Adipocyte (in vitro differentiated cells): Measurements from ENCODE around the gene GNAT3.

Experiments used
- DNase-seq: peaks from one replicate; pipeline ENCODE4 v3.0.0-alpha.2; 2015; ENCODE audit warnings: low read depth
- H3K27me3 ChIP-seq: replicated peaks from 2 replicates; pipeline ENCODE4 v1.7.0; 2013; ENCODE audit warnings: mild to moderate bottlenecking, low read length, moderate library complexity; ENCODE audit not compliant: control insufficient read depth, insufficient read depth
- H3K36me3 ChIP-seq: 2 replicates; pipeline ENCODE4 v1.7.0; 2013; ENCODE audit warnings: low read length, mild to moderate bottlenecking, moderate library complexity; ENCODE audit not compliant: control insufficient read depth, insufficient read depth, severe bottlenecking
- H3K4me1 ChIP-seq: 2 replicates; pipeline ENCODE4 v1.7.0; 2013; ENCODE audit warnings: mild to moderate bottlenecking, low read length, moderate library complexity; ENCODE audit not compliant: control insufficient read depth, insufficient read depth
- H3K4me3 ChIP-seq: 2 replicates; pipeline ENCODE4 v1.7.0; 2013; ENCODE audit warnings: mild to moderate bottlenecking, low read length, moderate library complexity
- H3K9ac ChIP-seq: 2 replicates; pipeline ENCODE4 v1.7.0; 2013; ENCODE audit warnings: mild to moderate bottlenecking, low read length, moderate library complexity
- H3K9me3 ChIP-seq: 2 replicates; pipeline ENCODE4 v1.7.0; 2013; ENCODE audit warnings: mild to moderate bottlenecking, low read length, moderate library complexity; ENCODE audit not compliant: control insufficient read depth

The GNAT3 gene

DNA sequence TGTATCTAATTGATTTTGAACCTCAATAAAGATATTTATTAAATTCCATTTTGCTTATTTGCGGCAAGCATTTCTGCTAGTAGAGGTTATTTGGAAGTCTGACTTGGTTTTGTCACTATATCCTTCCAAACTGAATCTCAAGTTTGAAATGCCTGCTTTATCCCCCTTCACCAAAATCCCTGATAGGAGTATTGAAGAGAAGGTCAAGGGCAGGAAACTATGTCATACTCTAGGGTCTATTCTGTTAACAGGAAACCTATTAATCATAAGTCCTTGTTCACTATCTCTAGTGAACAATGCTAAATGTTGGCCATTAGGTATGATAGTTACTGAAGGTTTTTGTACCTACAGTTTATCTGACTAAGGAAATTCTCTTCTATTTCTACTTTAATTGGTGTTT, 11.5 kb downstream of the GNAT3 start:
- no peak for DNase-seq
- peaks cover 40% of the 10 kb centered on the region for H3K4me1 ChIP-seq

DNA sequence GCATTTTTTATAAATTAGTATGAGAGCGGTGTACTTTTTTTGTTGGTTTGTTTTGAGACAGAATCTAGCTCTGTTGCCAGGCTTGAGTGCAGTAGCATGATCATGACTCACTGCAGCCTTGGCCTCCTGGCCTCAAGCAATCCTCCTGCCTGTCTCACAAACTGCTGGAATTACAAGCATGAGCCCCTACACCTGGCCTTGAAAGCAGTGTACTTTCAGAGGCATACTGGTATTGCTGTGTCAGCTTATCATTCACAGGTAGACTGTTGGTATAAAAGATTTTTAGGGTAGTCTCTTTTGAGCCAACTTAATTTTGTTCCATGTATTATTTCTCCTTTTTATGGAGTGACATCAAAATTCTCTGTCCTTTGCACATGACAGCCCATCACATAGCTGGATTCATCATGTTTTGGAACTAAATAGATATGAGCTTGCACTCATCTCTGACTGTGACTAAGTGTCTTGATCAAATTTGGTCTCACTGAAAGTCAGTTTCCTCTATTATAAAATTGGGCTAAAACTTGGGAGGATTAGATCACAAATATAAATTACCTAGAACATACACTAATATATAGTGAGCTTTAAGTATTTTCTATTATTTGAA, 12.4 kb downstream of the GNAT3 start:
- no peaks in the 10 kb centered on the region for H3K36me3 ChIP-seq
- no peaks in the 10 kb centered on the region for H3K27me3 ChIP-seq
- H3K9ac ChIP-seq: peak overlapping the region; percentile 82
- DNase-seq: peak; percentile 87
- H3K4me1 ChIP-seq: peaks cover 40% of the 10 kb centered on the region
- H3K4me3 ChIP-seq: no peak overlapping the region
- no peaks in the 10 kb centered on the region for H3K9me3 ChIP-seq

More for the DNA sequence above, 11.5 kb downstream of the GNAT3 start:
- H3K36me3 ChIP-seq: no peaks in the 10 kb centered on the region
- H3K4me3 ChIP-seq: no peak overlapping the region
- no peaks in the 10 kb centered on the region for H3K27me3 ChIP-seq
- H3K9me3 ChIP-seq: no peaks in the 10 kb centered on the region
- peak overlapping the region; percentile 82 for H3K9ac ChIP-seq

DNA sequence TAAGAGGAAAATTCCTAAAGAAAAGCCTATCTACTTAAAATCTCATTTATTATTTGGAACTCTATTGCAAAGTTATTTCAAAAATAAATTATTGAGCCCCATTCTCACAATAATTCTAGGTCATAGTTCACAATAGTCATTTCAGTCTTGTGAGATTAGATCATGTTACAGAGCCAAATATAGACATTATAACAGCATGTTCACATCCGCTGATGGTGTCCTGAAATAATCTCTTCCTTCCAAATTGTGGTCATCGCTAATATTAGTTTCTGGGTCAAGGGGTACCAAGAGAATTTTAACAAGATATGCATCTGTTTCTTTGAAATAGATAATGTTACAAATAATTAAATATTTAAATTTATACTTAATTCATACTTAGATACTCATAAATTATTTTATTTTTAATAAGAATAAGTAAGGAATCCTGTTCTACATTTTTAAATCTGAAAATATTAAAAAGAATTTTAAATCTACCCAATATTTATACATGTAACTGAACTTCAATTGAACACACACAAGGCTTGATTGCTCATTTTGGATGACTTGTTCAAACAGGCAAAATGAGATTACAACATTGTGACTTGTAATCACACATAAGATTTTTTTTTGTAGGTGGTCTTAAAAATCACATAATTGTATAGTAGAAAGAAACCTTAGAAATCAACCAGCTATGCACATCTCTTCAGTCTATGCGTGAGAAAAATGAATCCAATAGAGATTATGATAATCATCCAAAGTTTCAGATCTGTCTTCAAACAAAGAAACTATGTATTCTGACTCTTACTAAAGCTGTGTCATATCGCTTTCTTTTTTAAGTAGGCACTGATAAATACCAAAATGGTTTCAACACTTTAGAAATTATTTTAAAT, 13.1 kb downstream of the GNAT3 start:
- Histone ChIP-seq H3K4me3 (no peak overlapping the region), H3K9me3 (no peaks in the 10 kb centered on the region), H3K9ac (peak overlapping the region; percentile 82), H3K4me1 (peaks cover 40% of the 10 kb centered on the region), H3K27me3 (no peaks in the 10 kb centered on the region), H3K36me3 (no peaks in the 10 kb centered on the region)
- DNase-seq: no peak

DNA sequence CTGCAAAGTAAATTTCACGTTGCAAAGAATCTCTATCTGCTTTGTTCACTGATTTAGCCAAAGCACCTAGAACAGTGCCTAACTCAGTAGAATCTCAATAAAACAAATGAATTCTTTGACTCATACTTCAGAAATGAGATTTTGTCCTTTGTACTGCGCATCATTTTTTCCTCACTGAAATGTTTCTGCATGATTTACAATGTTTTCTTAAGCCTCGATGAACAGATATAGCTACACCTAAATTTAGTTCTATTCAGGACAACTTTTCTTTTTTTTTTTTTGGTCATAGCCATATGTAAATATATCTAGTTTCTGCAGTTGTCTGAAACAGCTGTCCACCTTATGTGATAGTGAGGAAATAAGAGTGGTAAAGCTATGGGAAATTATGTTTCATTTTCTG, 15.3 kb downstream of the GNAT3 start:
- DNase-seq: no peak
- H3K9me3 ChIP-seq: no peaks in the 10 kb centered on the region
- H3K9ac ChIP-seq: no peak overlapping the region

DNA sequence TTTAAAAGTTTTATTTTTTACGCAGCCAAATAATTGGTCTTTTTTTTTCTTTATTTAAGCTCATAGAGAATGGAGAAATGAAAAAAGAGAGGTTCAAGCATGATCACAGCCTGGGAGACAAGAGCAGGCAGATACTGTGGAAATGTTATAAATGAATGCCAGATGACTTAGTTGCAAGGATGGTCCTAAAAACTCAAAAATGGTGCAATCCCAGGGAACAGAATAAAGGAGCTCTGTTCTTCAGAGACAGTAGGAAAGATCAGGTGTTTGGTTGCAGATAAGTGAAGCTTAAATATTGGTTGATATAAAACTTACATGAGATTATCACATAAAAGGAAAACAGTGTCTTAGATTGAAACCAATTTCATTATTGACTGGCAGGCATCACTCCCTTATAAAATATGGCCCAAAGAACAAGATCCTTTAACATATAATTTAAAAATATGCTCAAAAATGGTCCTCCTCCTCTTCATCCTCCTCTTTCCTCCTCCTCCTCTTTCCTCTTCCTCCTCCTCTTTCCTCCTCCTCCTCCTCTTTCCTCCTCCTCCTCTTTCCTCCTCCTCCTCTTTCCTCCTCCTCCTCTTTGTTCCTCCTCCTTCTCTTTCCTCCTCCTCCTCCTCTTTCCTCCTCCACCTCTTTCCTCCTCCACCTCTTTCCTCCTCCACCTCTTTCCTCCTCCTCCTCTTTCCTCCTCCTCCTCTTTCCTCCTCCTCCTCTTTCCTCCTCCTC, 18.6 kb downstream of the GNAT3 start:
- Histone ChIP-seq H3K4me3 (no peak overlapping the region), H3K9me3 (no peaks in the 10 kb centered on the region)

More for the DNA sequence above, 15.3 kb downstream of the GNAT3 start:
- no peak overlapping the region for H3K4me3 ChIP-seq
- H3K36me3 ChIP-seq: no peaks in the 10 kb centered on the region
- no peaks in the 10 kb centered on the region for H3K27me3 ChIP-seq
- H3K4me1 ChIP-seq: peaks cover 40% of the 10 kb centered on the region

DNA sequence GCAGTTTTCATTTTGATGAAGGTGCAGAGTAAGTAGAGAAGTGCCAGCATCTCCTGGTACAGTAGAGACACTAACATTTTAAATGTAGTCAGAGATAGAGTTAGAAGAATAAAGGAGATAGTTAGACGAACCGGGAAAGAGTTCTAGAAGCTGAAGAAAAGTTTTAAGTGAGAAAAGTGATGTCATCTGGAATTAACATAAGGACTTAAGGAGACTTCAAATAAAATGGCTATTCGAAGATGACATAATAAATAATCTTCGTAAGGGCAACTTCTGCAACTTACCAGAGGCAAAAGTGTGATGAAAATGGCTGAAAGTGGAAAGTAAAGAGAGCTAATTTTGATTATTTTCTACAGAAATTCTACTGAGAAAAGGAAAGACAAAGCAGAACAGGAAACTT, 20.4 kb downstream of the GNAT3 start:
- no peaks in the 10 kb centered on the region for H3K27me3 ChIP-seq
- H3K4me3 ChIP-seq: no peak overlapping the region
- peaks cover 17% of the 10 kb centered on the region for H3K4me1 ChIP-seq
- H3K36me3 ChIP-seq: no peaks in the 10 kb centered on the region
- no peaks in the 10 kb centered on the region for H3K9me3 ChIP-seq
- H3K9ac ChIP-seq: no peak overlapping the region
- no peak for DNase-seq

More for the DNA sequence above, 18.6 kb downstream of the GNAT3 start:
- Histone ChIP-seq H3K27me3 (no peaks in the 10 kb centered on the region), H3K4me1 (peaks cover 28% of the 10 kb centered on the region), H3K36me3 (no peaks in the 10 kb centered on the region), H3K9ac (no peak overlapping the region)
- DNase-seq: no peak

DNA sequence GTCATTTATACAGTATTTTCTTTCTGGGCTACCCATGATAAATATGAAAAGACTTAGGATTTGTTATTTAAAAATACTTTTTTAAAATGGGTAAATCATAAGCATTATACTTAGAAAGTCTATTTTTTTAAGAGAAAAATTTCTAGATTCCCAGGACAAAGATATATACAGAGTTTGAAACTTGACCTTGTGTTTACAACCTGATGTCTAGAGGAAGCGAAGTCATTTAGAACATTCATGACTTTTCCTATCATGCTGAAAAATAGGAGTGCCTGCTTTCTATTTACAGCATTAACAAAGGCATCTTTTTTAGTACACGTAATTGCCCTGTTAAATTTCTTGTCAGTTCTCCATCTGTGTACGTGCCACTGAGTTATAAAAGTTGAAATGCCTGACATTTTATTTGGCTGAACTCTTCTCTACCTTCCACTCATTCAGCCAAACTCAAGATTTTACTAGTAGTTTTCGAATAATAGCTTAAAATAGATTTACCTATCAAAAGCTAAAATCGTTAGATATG, 23.0 kb downstream of the GNAT3 start:
- no peaks in the 10 kb centered on the region for H3K27me3 ChIP-seq
- no peak for DNase-seq
- H3K4me1 ChIP-seq: peaks cover 17% of the 10 kb centered on the region
- no peak overlapping the region for H3K9ac ChIP-seq
- H3K9me3 ChIP-seq: no peaks in the 10 kb centered on the region
- H3K36me3 ChIP-seq: no peaks in the 10 kb centered on the region
- peak overlapping the region; percentile 14 for H3K4me3 ChIP-seq

DNA sequence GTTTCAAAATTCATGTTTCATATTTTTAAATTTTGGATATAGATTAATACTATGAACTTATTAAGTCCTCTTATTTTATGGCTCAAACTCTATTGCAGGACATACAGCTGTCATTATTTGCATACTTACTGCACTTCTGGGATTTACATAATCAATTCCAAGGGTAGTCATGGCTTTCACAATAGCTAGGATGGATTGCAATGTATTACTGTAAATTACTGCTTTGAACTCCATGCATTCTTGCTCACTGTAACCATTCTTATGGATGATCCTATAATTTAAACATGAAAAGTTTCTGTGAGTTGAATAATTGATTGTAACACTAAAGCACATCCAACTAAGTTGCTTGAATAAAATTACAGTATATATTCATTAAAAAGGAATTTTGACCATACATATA, 23.5 kb downstream of the GNAT3 start:
- peaks cover 17% of the 10 kb centered on the region for H3K4me1 ChIP-seq
- peak; percentile 67 for DNase-seq
- no peaks in the 10 kb centered on the region for H3K9me3 ChIP-seq
- no peak overlapping the region for H3K9ac ChIP-seq
- no peaks in the 10 kb centered on the region for H3K27me3 ChIP-seq
- H3K36me3 ChIP-seq: no peaks in the 10 kb centered on the region
- H3K4me3 ChIP-seq: peak overlapping the region; percentile 14

DNA sequence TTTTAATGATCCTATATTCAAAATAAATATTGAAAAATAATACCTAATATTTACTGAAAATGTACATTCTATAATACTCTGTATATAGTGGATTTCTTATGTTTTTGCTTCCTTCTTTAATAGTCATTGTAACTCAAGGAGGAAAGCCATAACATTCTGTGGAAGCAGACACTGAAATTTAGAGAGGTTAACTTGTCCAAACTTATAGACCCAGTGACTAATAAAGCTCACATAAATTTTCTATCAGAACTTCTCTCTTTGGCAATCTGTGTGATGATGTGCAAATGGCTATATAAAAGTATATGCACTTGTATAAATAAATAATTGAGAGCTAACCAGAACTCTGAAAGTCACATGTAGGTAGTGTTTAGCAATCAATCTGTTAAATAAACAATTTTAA, 26.1 kb downstream of the GNAT3 start:
- H3K36me3 ChIP-seq: no peaks in the 10 kb centered on the region
- no peak overlapping the region for H3K4me3 ChIP-seq
- H3K9me3 ChIP-seq: no peaks in the 10 kb centered on the region
- H3K4me1 ChIP-seq: peaks cover 31% of the 10 kb centered on the region
- no peaks in the 10 kb centered on the region for H3K27me3 ChIP-seq
- H3K9ac ChIP-seq: no peak overlapping the region
- no peak for DNase-seq

DNA sequence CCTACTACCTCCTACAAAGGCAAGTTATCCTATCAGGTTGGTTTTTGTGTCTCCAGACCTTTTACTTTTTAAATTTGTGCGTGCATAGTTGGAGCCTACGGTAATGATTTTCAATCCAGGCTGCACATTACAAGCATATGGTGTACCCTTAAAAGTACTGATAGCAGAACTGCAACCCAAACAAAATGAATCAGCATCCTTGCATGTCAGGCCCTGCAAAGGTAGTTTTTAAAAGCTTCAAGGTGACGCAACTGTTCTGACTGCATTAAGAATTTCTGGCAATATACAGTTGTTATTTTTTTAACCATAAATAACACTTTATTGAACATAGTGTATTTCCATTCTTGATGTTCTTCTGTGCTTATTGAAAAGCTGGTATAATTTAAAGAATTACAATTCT, 28.9 kb downstream of the GNAT3 start:
- Histone ChIP-seq H3K36me3 (no peaks in the 10 kb centered on the region), H3K9me3 (no peaks in the 10 kb centered on the region), H3K4me3 (no peak overlapping the region), H3K4me1 (peaks cover 37% of the 10 kb centered on the region), H3K9ac (no peak overlapping the region), H3K27me3 (no peaks in the 10 kb centered on the region)
- DNase-seq: no peak
